IMR-90 (cell line): ENCODE measurements around the gene TAF11L6. TPM values are rescaled to one million over a fixed set of nuclear protein-coding genes. Genes with fewer than 3 reads are reported as not detected.
"Not testable (repeated sequence)": the region's sequence is repeated elsewhere in the genome, so short reads cannot be mapped to it uniquely, and the experiment has no call there.

Source experiments
- ATAC-seq: fragments of 200-7000 bp; cut with Tn5 transposase; 2 replicates; pipeline ENCODE4 v1.9.1; 2020; ENCODE audit warnings: low read depth, mild to moderate bottlenecking, moderate library complexity
- BruUV-seq: library from RNA; stranded (reverse); fragments of 400-500 nt; replicated peaks from 2 replicates; lab custom pipeline; 2021; lab: Mats Ljungman, UMichigan
- CTCF ChIA-PET: fragments of 300-600 bp; formaldehyde crosslinking; extraction: SDS; loops from one replicate; lab custom pipeline; 2021; ENCODE audit warnings: antibody characterized with exemption; lab: Yijun Ruan, JAX
- POLR2A ChIA-PET: fragments of 300-600 bp; sonication (Branson Sonifier 250); formaldehyde crosslinking; loops from one replicate; lab custom pipeline; 2022; ENCODE audit warnings: antibody characterized with exemption; ENCODE audit not compliant: unreplicated experiment; lab: Charles Lee
- DNase-seq: peaks from one replicate; pipeline ENCODE4 v3.0.0; 2013
- H2AFZ ChIP-seq: replicated peaks from 2 replicates; pipeline ENCODE3; 2013; ENCODE audit warnings: low read length, mild to moderate bottlenecking; ENCODE audit not compliant: poor library complexity
- H2AK5ac ChIP-seq: 2 replicates; pipeline ENCODE4 v1.6.1; 2013; ENCODE audit warnings: low read depth, low read length, inconsistent platforms
- H2AK9ac ChIP-seq: replicated peaks from 2 replicates; pipeline ENCODE3; 2013; ENCODE audit warnings: mild to moderate bottlenecking, low read depth, low read length, moderate library complexity; ENCODE audit not compliant: poor library complexity
- H2BK120ac ChIP-seq: 2 replicates; pipeline ENCODE4 v1.6.1; 2013; ENCODE audit warnings: low read depth, low read length, inconsistent platforms
- H2BK15ac ChIP-seq: 3 replicates; pipeline ENCODE4 v1.6.1; 2013; ENCODE audit warnings: low read depth, low read length, inconsistent platforms
- H2BK20ac ChIP-seq: 2 replicates; pipeline ENCODE4 v1.6.1; 2013; ENCODE audit warnings: low read depth, mild to moderate bottlenecking, inconsistent platforms, low read length, moderate library complexity
- H2BK5ac ChIP-seq: 2 replicates; pipeline ENCODE4 v1.6.1; 2013; ENCODE audit warnings: mild to moderate bottlenecking, low read depth, low read length, inconsistent platforms; ENCODE audit not compliant: poor library complexity, severe bottlenecking
- H3K14ac ChIP-seq: replicated peaks from 2 replicates; pipeline ENCODE4 v1.6.1; 2013; ENCODE audit warnings: low read depth, low read length, inconsistent platforms
- H3K18ac ChIP-seq: 2 replicates; pipeline ENCODE4 v1.6.1; 2013; ENCODE audit warnings: low read depth, low read length, control low read depth
- H3K23ac ChIP-seq: 2 replicates; pipeline ENCODE4 v1.6.1; 2013; ENCODE audit warnings: low read depth, low read length, inconsistent platforms
- H3K27ac ChIP-seq: 2 replicates; pipeline ENCODE4 v1.5.1; 2013; ENCODE audit warnings: mild to moderate bottlenecking, control low read depth, low read length; ENCODE audit not compliant: insufficient read depth
- H3K27me3 ChIP-seq: 2 replicates; pipeline ENCODE4 v1.6.1; 2013; ENCODE audit warnings: low read length; ENCODE audit not compliant: control insufficient read depth, insufficient read depth
- H3K36me3 ChIP-seq: 2 replicates; pipeline ENCODE4 v1.6.1; 2013; ENCODE audit warnings: low read length, mixed read lengths; ENCODE audit not compliant: control insufficient read depth, insufficient read depth
- H3K4ac ChIP-seq: 2 replicates; pipeline ENCODE4 v1.6.1; 2013; ENCODE audit warnings: low read depth, low read length, inconsistent platforms
- H3K4me1 ChIP-seq: 2 replicates; pipeline ENCODE4 v1.6.1; 2013; ENCODE audit warnings: low read length, mixed read lengths; ENCODE audit not compliant: control insufficient read depth, insufficient read depth
- H3K4me2 ChIP-seq: 2 replicates; pipeline ENCODE4 v1.6.1; 2013; ENCODE audit warnings: low read depth, mild to moderate bottlenecking, control low read depth, low read length, moderate library complexity
- H3K4me3 ChIP-seq: 2 replicates; pipeline ENCODE4 v1.5.1; 2013; ENCODE audit warnings: low read depth, mild to moderate bottlenecking, control low read depth, low read length, moderate library complexity; ENCODE audit not compliant: insufficient read depth
- H3K56ac ChIP-seq: 2 replicates; pipeline ENCODE4 v1.6.1; 2013; ENCODE audit warnings: low read length, inconsistent platforms; ENCODE audit not compliant: insufficient read depth; ENCODE audit errors: extremely low read depth
- H3K79me1 ChIP-seq, 2 experiments: 2 replicates each; pipeline ENCODE4 v1.6.1; 2013; ENCODE audit warnings: low read length in 2 of 2, inconsistent platforms in 1 of 2, low read depth in 1 of 2
- H3K9ac ChIP-seq: 2 replicates; pipeline ENCODE4 v1.6.1; 2013; ENCODE audit warnings: low read depth, low read length, control low read depth
- H3K9me1 ChIP-seq: 2 replicates; pipeline ENCODE4 v1.6.1; 2013; ENCODE audit warnings: low read length, inconsistent platforms; ENCODE audit not compliant: insufficient read depth
- H3K9me3 ChIP-seq: 2 replicates; pipeline ENCODE4 v1.6.1; 2013; ENCODE audit warnings: low read length; ENCODE audit not compliant: control insufficient read depth, insufficient read depth
- H4K20me1 ChIP-seq: 2 replicates; pipeline ENCODE4 v1.6.1; 2013; ENCODE audit warnings: low read length, inconsistent platforms; ENCODE audit not compliant: insufficient read depth
- H4K5ac ChIP-seq: 2 replicates; pipeline ENCODE4 v1.6.1; 2013; ENCODE audit warnings: mild to moderate bottlenecking, low read depth, low read length, control low read depth
- H4K8ac ChIP-seq, 2 experiments: 2 replicates each; pipeline ENCODE4 v1.6.1; 2013; ENCODE audit warnings: low read depth in 2 of 2, low read length in 2 of 2, control low read depth in 1 of 2, inconsistent platforms in 1 of 2
- H4K91ac ChIP-seq: 2 replicates; pipeline ENCODE4 v1.6.1; 2013; ENCODE audit warnings: low read depth, low read length, inconsistent platforms; ENCODE audit not compliant: insufficient read depth
- CEBPB ChIP-seq: IDR thresholded peaks from 2 replicates; pipeline ENCODE4 v1.6.1; 2012; ENCODE audit warnings: low read depth, low read length, improper control_type of control experiment
- CTCF ChIP-seq: conservative IDR thresholded peaks from 2 replicates; pipeline ENCODE4 v1.5.1; 2012; ENCODE audit warnings: mild to moderate bottlenecking, low read depth, low read length, improper control_type of control experiment
- FOS ChIP-seq: fragments of 150-350 bp; IDR thresholded peaks from 2 replicates; pipeline ENCODE4 v1.6.1; 2016; ENCODE audit warnings: low read depth, low read length
- MAZ ChIP-seq: IDR thresholded peaks from 2 replicates; pipeline ENCODE4 v1.6.1; 2012; ENCODE audit warnings: low read depth, mild to moderate bottlenecking, low read length, improper control_type of control experiment, moderate library complexity, borderline replicate concordance
- whole genome bisulfite sequencing, 2 experiments: methylation state at CpG; one replicate each; pipeline versions ENCODE4 v1.1.5 to v1.1.7; 2013; ENCODE audit warnings: missing lambda C conversion rate in 2 of 2; ENCODE audit not compliant: insufficient read length in 1 of 2; ENCODE audit errors: extremely low coverage in 2 of 2; 5-methylcytosine and 5-hydroxymethylcytosine counted together
- dilution Hi-C: fragments of 300-500 bp; cut with HindIII; formaldehyde crosslinking; loops from one replicate; pipeline ENCODE4 v1.14.3; 2018; ENCODE audit warnings: low sequenced_read_pairs; ENCODE audit not compliant: unreplicated experiment
- in situ Hi-C: fragments of 300-500 bp; cut with MboI; formaldehyde crosslinking; loops from 3 replicates; pipeline ENCODE4 v1.14.3; 2019; ENCODE audit warnings: low sequenced_read_pairs, inconsistent platforms, mixed read lengths
- intact Hi-C: fragments of 100-400 bp; cut with micrococcal nuclease; formaldehyde crosslinking; loops from 2 replicates; pipeline ENCODE4 v1.10.0; 2022
- polyA plus RNA-seq, 3 experiments: library from polyadenylated mRNA; depleted of rRNA; stranded (reverse); fragments of >200 nt; gene quantifications; 2 replicates each; pipeline ENCODE4 v1.2.3, GENCODE V29; 2012; ENCODE audit warnings: low replicate concordance in 1 of 3
- total RNA-seq: library from RNA; depleted of rRNA; stranded (reverse); fragments of >200 nt; gene quantifications from 2 replicates; pipeline ENCODE4 v1.2.3, GENCODE V29; 2012

Gene TAF11L6
- total and polyA plus RNA-seq, 2 of the 4 experiments (the other 2 are of a cell fraction) = not detected

DNA sequence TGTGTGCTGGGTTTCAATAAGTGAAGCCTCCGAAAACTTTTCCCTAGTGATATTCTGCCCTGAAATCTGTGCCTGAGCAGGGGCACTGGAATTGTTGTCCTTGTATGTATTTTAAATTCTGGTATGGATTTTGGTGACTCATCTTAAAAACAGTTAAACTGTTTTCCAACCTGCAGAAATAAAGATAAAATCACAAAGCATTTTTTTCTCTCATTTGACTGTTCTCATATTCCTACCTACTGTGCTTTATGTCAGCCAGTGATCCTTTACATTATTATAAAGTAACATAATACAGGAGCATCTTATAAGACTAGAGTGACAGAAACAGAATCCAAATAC, 41.3 kb upstream of the TAF11L6 start:
- Histone ChIP-seq H3K4me3 (no peak overlapping the region), H3K4ac (no peak overlapping the region), H3K4me1 (no peaks in the 10 kb centered on the region), H3K18ac (no peak overlapping the region), H3K4me2 (no peak overlapping the region), H2AK5ac (no peak overlapping the region), H4K5ac (no peak overlapping the region), H3K9ac (no peak overlapping the region), H3K27me3 (peaks cover 3% of the 10 kb centered on the region; the same call in 1 of the 2 replicates), H3K23ac (no peak overlapping the region), H2BK120ac (no peak overlapping the region), H4K91ac (no peak overlapping the region), H3K27ac (no peak overlapping the region), H3K9me3 (no peaks in the 10 kb centered on the region), H3K79me1 (no peaks in the 10 kb centered on the region), H2AFZ (no peak overlapping the region), H4K20me1 (no peaks in the 10 kb centered on the region), H3K14ac (no peak overlapping the region), H2BK20ac (no peak overlapping the region), H2BK15ac (no peak overlapping the region), H2AK9ac (no peak overlapping the region), H4K8ac (no peak overlapping the region), H2BK5ac (no peak overlapping the region), H3K36me3 (no peaks in the 10 kb centered on the region), H3K56ac (no peak overlapping the region), H3K9me1 (no peaks in the 10 kb centered on the region)
- in situ Hi-C loops (no loop called here), intact Hi-C loops (no loop called here), dilution Hi-C loops (no loop called here)
- DNase-seq = no peak
- no CpG with 5 or more reads among the region's 1 CpG for WGBS, 2 experiments
- ChIA-PET CTCF (no interaction called here), POLR2A (no interaction called here)
- ATAC-seq = no peak
- no peak for TF ChIP-seq MAZ
- TF ChIP-seq CEBPB = no peak
- TF ChIP-seq FOS = no peak
- no peak for TF ChIP-seq CTCF
- BruUV-seq = no TSS peak

GRCh38 chr5:17491257-17491656, 37.2 kb upstream of the TAF11L6 start:
- H3K79me1 ChIP-seq, ATAC-seq, H4K8ac ChIP-seq, H2BK5ac ChIP-seq, H3K4me2 ChIP-seq, H3K4ac ChIP-seq, H3K27ac ChIP-seq, H3K4me3 ChIP-seq, POLR2A ChIA-PET, H2AFZ ChIP-seq, H3K14ac ChIP-seq, H3K9ac ChIP-seq, H2BK20ac ChIP-seq, H4K20me1 ChIP-seq, H3K9me1 ChIP-seq, H3K27me3 ChIP-seq, dilution Hi-C loops, H2BK120ac ChIP-seq, BruUV-seq, H4K5ac ChIP-seq, H3K56ac ChIP-seq, CTCF ChIA-PET, in situ Hi-C loops, H3K9me3 ChIP-seq, DNase-seq, H2AK5ac ChIP-seq, H2BK15ac ChIP-seq, H3K18ac ChIP-seq, H4K91ac ChIP-seq, H3K36me3 ChIP-seq, H3K4me1 ChIP-seq, intact Hi-C loops, H2AK9ac ChIP-seq, H3K23ac ChIP-seq: not testable (repeated sequence)
- 100% methylated on average over 5 of the region's 23 CpGs; no CpG with 5 or more reads in 1 of the 2 experiments for WGBS, 2 experiments
